ENCODE data around the gene CREG1. TPM values are rescaled to one million over a fixed set of nuclear protein-coding genes. Genes with fewer than 3 reads are reported as not detected.

The CREG1 gene
- total and polyA plus RNA-seq, 2 of the 8 experiments (the other 6 are each of a cell fraction or from before 2014, with no cell fraction given) = 29.8 to 30.1 TPM

- TF ChIP-seq, protein P1, sequence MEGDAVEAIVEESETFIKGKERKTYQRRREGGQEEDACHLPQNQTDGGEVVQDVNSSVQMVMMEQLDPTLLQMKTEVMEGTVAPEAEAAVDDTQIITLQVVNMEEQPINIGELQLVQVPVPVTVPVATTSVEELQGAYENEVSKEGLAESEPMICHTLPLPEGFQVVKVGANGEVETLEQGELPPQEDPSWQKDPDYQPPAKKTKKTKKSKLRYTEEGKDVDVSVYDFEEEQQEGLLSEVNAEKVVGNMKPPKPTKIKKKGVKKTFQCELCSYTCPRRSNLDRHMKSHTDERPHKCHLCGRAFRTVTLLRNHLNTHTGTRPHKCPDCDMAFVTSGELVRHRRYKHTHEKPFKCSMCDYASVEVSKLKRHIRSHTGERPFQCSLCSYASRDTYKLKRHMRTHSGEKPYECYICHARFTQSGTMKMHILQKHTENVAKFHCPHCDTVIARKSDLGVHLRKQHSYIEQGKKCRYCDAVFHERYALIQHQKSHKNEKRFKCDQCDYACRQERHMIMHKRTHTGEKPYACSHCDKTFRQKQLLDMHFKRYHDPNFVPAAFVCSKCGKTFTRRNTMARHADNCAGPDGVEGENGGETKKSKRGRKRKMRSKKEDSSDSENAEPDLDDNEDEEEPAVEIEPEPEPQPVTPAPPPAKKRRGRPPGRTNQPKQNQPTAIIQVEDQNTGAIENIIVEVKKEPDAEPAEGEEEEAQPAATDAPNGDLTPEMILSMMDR (IDR thresholded peaks at IDR 0.05; ENCODE audit: control extremely low read depth in 1 of 3, insufficient read depth in 1 of 3, low read depth in 1 of 3, low read length in 3 of 3) = no peak
- no peak for TF ChIP-seq RBBP5 (IDR thresholded peaks at IDR 0.05; ENCODE audit: borderline replicate concordance, low read depth, low read length)
- TF ChIP-seq, protein P2, sequence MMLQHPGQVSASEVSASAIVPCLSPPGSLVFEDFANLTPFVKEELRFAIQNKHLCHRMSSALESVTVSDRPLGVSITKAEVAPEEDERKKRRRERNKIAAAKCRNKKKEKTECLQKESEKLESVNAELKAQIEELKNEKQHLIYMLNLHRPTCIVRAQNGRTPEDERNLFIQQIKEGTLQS (IDR thresholded peaks at IDR 0.05; ENCODE audit: insufficient read depth, low read depth, low read length) = no peak
Observed at GRCh38 chr1:167502192-167502551, 51.4 kb downstream of the CREG1 start (continued).

All from H1 (cell line).